DND-41 (cell line): ENCODE data around the gene AOPEP.

Experiments
- ATAC-seq: fragments of 200-7000 bp; cut with Tn5 transposase; 3 replicates; pipeline ENCODE4 v1.9.1; 2021; ENCODE audit warnings: low read depth; ENCODE audit not compliant: insufficient read depth
- DNase-seq: peaks from one replicate; pipeline ENCODE4 v3.0.0-alpha.2; 2020
- H2AFZ ChIP-seq: 2 replicates; pipeline ENCODE4 v1.6.0; 2012; ENCODE audit warnings: low read depth, low read length
- H3K27ac ChIP-seq: 2 replicates; pipeline ENCODE4 v1.5.1; 2012; ENCODE audit warnings: low read length, inconsistent platforms
- H3K27me3 ChIP-seq: fragments of 200-600 bp; sonication (generic); 2 replicates; pipeline ENCODE4 v1.6.0; 2012; ENCODE audit warnings: low read length, mild to moderate bottlenecking, inconsistent platforms; ENCODE audit not compliant: insufficient read depth, poor library complexity
- H3K36me3 ChIP-seq: 2 replicates; pipeline ENCODE4 v1.5.1; 2012; ENCODE audit warnings: low read length, inconsistent platforms; ENCODE audit not compliant: insufficient read depth
- H3K4me1 ChIP-seq: 2 replicates; pipeline ENCODE4 v1.5.1; 2012; ENCODE audit warnings: mild to moderate bottlenecking, low read length; ENCODE audit not compliant: insufficient read depth
- H3K4me2 ChIP-seq: 2 replicates; pipeline ENCODE4 v1.6.0; 2012; ENCODE audit warnings: mild to moderate bottlenecking, moderate library complexity, low read length, inconsistent platforms; ENCODE audit not compliant: insufficient read depth
- H3K4me3 ChIP-seq, 2 experiments: fragments of 200-600 bp in 1 of 2; shearing (Covaris generic) in 1 of 2; 2 replicates each; pipeline ENCODE4 v1.5.1; 2012 to 2016; ENCODE audit warnings: inconsistent platforms in 2 of 2, low read length in 2 of 2, mild to moderate bottlenecking in 2 of 2, low read depth in 1 of 2, moderate library complexity in 1 of 2
- H3K79me2 ChIP-seq: 2 replicates; pipeline ENCODE4 v1.6.0; 2012; ENCODE audit warnings: low read length, inconsistent platforms; ENCODE audit not compliant: insufficient read depth
- H3K9ac ChIP-seq: 2 replicates; pipeline ENCODE4 v1.6.0; 2012; ENCODE audit warnings: low read depth, mild to moderate bottlenecking, inconsistent platforms, low read length, moderate library complexity
- H3K9me3 ChIP-seq: 2 replicates; pipeline ENCODE4 v1.5.1; 2012; ENCODE audit warnings: low read length, moderate library complexity, mild to moderate bottlenecking, inconsistent platforms; ENCODE audit not compliant: insufficient read depth, severe bottlenecking
- H4K20me1 ChIP-seq: 2 replicates; pipeline ENCODE4 v1.6.0; 2012; ENCODE audit warnings: low read length; ENCODE audit not compliant: insufficient read depth
- CTCF ChIP-seq: IDR thresholded peaks from 2 replicates; pipeline ENCODE4 v1.5.1; 2012; ENCODE audit warnings: borderline replicate concordance, low read length, moderate library complexity, mild to moderate bottlenecking; ENCODE audit not compliant: poor library complexity, severe bottlenecking; ENCODE audit errors: extremely low read depth
- EZH2 ChIP-seq: IDR thresholded peaks from 3 replicates; pipeline ENCODE4 v1.6.1; 2012; ENCODE audit warnings: borderline replicate concordance, low read depth, mild to moderate bottlenecking, moderate library complexity, low read length, inconsistent platforms; ENCODE audit not compliant: severe bottlenecking

The AOPEP gene

GRCh38 chr9:95107001-95107749 is 380.7 kb downstream of the AOPEP start:
- Histone ChIP-seq H3K9me3 (no peaks in the 10 kb centered on the region), H4K20me1 (no peaks in the 10 kb centered on the region), H3K4me1 (no peaks in the 10 kb centered on the region), H3K9ac (no peak overlapping the region), H3K27ac (no peak overlapping the region), H3K79me2 (no peaks in the 10 kb centered on the region), H2AFZ (no peak overlapping the region), H3K36me3 (0 out of 2 replicates have a peak, but pooled peaks cover 3% of the 10 kb centered on the region), H3K4me2 (no peak overlapping the region), H3K4me3 (no peak overlapping the region), H3K27me3 (no peaks in the 10 kb centered on the region)
- DNase-seq (no peak), ATAC-seq (no peak)
- no peak for TF ChIP-seq CTCF
- TF ChIP-seq EZH2: no peak

GRCh38 chr9:95107976-95108375 is 381.5 kb downstream of the AOPEP start:
- H2AFZ ChIP-seq: no peak overlapping the region
- H3K27me3 ChIP-seq: no peaks in the 10 kb centered on the region
- H3K4me3 ChIP-seq: no peak overlapping the region
- H3K4me1 ChIP-seq: no peaks in the 10 kb centered on the region
- no peak overlapping the region for H3K4me2 ChIP-seq
- no peaks in the 10 kb centered on the region for H3K79me2 ChIP-seq
- H3K9me3 ChIP-seq: no peaks in the 10 kb centered on the region
- no peak for TF ChIP-seq CTCF
- TF ChIP-seq EZH2: no peak
- DNase-seq (no peak), ATAC-seq (no peak)
- no peaks in the 10 kb centered on the region for H4K20me1 ChIP-seq
- H3K9ac ChIP-seq: no peak overlapping the region
- peaks cover 5% of the 10 kb centered on the region; the same call in 1 of the 2 replicates for H3K36me3 ChIP-seq
- H3K27ac ChIP-seq: no peak overlapping the region

- ATAC-seq (no peak), DNase-seq (no peak)
- H3K4me1 ChIP-seq: no peaks in the 10 kb centered on the region
- no peaks in the 10 kb centered on the region for H4K20me1 ChIP-seq
- H3K27ac ChIP-seq: no peak overlapping the region
- no peaks in the 10 kb centered on the region for H3K79me2 ChIP-seq
- H3K36me3 ChIP-seq: peaks cover 5% of the 10 kb centered on the region; the same call in 1 of the 2 replicates
- no peak overlapping the region for H2AFZ ChIP-seq
- no peaks in the 10 kb centered on the region for H3K9me3 ChIP-seq
- no peaks in the 10 kb centered on the region for H3K27me3 ChIP-seq
- H3K9ac ChIP-seq: no peak overlapping the region
- no peak for TF ChIP-seq CTCF
- TF ChIP-seq EZH2: no peak
- H3K4me3 ChIP-seq: no peak overlapping the region
- H3K4me2 ChIP-seq: no peak overlapping the region
Measured at GRCh38 chr9:95108777-95109176, 382.3 kb downstream of the AOPEP start.
